ENCODE data around the gene SRGAP1. TPM values are rescaled to one million over a fixed set of nuclear protein-coding genes. Genes with fewer than 3 reads are reported as not detected.

SRGAP1 gene
- total and polyA plus RNA-seq, 2 of the 8 experiments (the other 6 are each of a cell fraction or from before 2014, with no cell fraction given) = 3.2 to 7.3 TPM

DNA sequence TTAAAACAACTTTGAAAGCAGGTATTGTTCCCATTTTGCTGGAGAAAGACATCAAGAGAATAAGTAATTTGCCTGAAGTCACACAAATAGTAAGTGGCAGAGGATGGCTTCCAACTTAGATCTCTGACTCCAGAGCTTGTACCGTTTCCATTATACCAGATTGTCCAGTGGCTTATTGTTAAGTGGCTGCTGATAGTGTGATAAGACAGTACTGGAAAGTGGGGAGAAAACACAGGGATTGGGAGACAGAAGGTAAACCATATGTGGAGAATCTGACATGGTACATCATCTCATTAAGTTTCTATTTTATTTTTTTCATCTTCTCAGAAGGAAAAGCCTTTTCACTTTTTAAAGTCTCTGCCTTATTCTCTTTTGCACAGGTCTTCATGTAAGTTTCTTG is 108.5 kb downstream of the SRGAP1 start:
- Histone ChIP-seq H2AFZ (ENCODE audit: low read length) (no peak overlapping the region), H4K20me1 (replicated peaks in 1 of 2; ENCODE audit: control insufficient read depth in 1 of 2, insufficient read depth in 2 of 2, low read length in 2 of 2) (no peaks in the 10 kb centered on the region), H3K79me2 (ENCODE audit: control insufficient read depth in 1 of 2, insufficient read depth in 2 of 2, low read length in 2 of 2) (no peaks in the 10 kb centered on the region), H3K4ac (replicated peaks; ENCODE audit: insufficient read length, low read depth, low read length) (no peak overlapping the region), H3K4me2 (ENCODE audit: insufficient read depth in 1 of 2, low read depth in 2 of 2, low read length in 2 of 2) (no peak overlapping the region), H3K14ac (ENCODE audit: insufficient read length) (no peak overlapping the region), H3K9me3 (ENCODE audit: insufficient read depth in 2 of 2, low read depth in 1 of 2, low read length in 1 of 2) (no peaks in the 10 kb centered on the region), H3K18ac (ENCODE audit: extremely low read depth, low read length) (no peak overlapping the region), H3K23ac (ENCODE audit: insufficient read length) (no peak overlapping the region), H3K79me1 (ENCODE audit: low read depth, low read length) (no peaks in the 10 kb centered on the region), H3K27ac (ENCODE audit: low read depth, low read length) (no peak overlapping the region), H2BK120ac (replicated peaks; ENCODE audit: low read depth, low read length) (no peak overlapping the region), H3K9ac (replicated peaks in 1 of 4; ENCODE audit: extremely low read depth in 1 of 4, low read depth in 3 of 4, low read length in 3 of 4) (no peak overlapping the region), H3K23me2 (ENCODE audit: low read depth, low read length) (no peaks in the 10 kb centered on the region; the same call in 1 of the 2 replicates), H3K4me3 (ENCODE audit: extremely low read depth in 1 of 4, insufficient read depth in 2 of 4, low read depth in 3 of 4, low read length in 4 of 4) (no peak overlapping the region), H2AK5ac (ENCODE audit: low read depth, low read length) (no peak overlapping the region), H3K56ac (replicated peaks; ENCODE audit: insufficient read length, low read depth, low read length) (no peak overlapping the region), H2BK5ac (ENCODE audit: low read depth, low read length) (no peak overlapping the region), H4K8ac (ENCODE audit: extremely low read depth, insufficient read depth, low read length) (no peak overlapping the region), H3K36me3 (ENCODE audit: control insufficient read depth in 2 of 4, insufficient read depth in 4 of 4, low read length in 3 of 4) (no peaks in the 10 kb centered on the region), H4K91ac (replicated peaks; ENCODE audit: insufficient read length, low read length) (no peak overlapping the region), H2BK12ac (ENCODE audit: low read depth, low read length) (no peak overlapping the region), H2BK15ac (ENCODE audit: low read length) (no peak overlapping the region), H3K27me3 (replicated peaks in 1 of 4; ENCODE audit: control insufficient read depth in 3 of 4, extremely low read depth in 1 of 4, insufficient read depth in 3 of 4, low read length in 3 of 4) (no peaks in the 10 kb centered on the region), H4K5ac (ENCODE audit: insufficient read length, low read depth, low read length) (no peak overlapping the region), H2BK20ac (ENCODE audit: low read length) (no peak overlapping the region), H3K4me1 (replicated peaks in 1 of 4; ENCODE audit: control insufficient read depth in 3 of 4, insufficient read depth in 4 of 4, low read length in 3 of 4) (no peaks in the 10 kb centered on the region)
- DNase-seq (ENCODE audit: low read depth in 1 of 2, low spot score in 2 of 2) (no peak), FAIRE-seq (no peak)
- ChIA-PET POLR2A (ENCODE audit: partially characterized antibody) (no interaction called here), CTCF (ENCODE audit: partially characterized antibody) (no interaction called here)
- 95% methylated on average over 1 of the region's 1 CpG; no CpG with 5 or more reads in 1 of the 2 experiments for WGBS, 2 experiments (ENCODE audit: extremely low coverage in 1 of 2, insufficient coverage in 1 of 2, insufficient read length in 1 of 2, insufficient replicate concordance in 2 of 2, low coverage in 1 of 2, low lambda C conversion rate in 2 of 2, missing lambda C conversion rate in 1 of 2)
- TF ChIP-seq FOSL1 (IDR thresholded peaks at IDR 0.05; ENCODE audit: insufficient read depth, low read depth, low read length) = no peak
